MM.1S (cell line): Measurements from ENCODE around the gene BLOC1S4.

Source experiments
- EZH2 ChIP-seq: fragments of 300-600 bp; sonication (generic); optimal IDR thresholded peaks from 2 replicates; pipeline ENCODE3; 2017; ENCODE audit warnings: low read depth, mild to moderate bottlenecking, antibody characterized with exemption, low read length, mixed read lengths
- EZH2phosphoT487 ChIP-seq: fragments of 300-600 bp; sonication (generic); IDR thresholded peaks from 2 replicates; pipeline ENCODE4 v1.6.1; 2018; ENCODE audit warnings: antibody characterized with exemption, low read length
- TF ChIP-seq, protein P1 (sequence below): fragments of 300-600 bp; sonication (generic); IDR thresholded peaks from 2 replicates; pipeline ENCODE4 v1.5.1; 2016; ENCODE audit warnings: antibody characterized with exemption, low read length, mixed read lengths

DNA sequence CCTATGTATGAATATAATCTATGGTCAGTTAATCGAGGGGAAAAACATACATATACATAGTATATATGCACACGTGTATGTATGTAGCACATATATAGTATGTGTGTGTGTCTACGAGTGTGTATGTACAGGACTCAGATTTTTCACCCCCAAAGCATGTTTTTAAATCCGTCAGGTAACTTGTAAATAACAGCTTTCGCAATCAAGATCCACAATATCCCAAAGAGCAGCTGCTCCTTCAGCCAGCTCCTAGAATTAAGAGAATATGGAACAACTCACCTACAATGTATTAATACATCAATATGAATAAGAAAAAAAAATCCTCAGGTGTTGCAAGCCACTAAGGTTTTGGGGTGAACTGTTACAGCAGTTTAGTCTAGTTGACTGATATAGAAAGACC, 9.8 kb upstream of the BLOC1S4 start:
- no peak for TF ChIP-seq EZH2
- TF ChIP-seq, protein P1, sequence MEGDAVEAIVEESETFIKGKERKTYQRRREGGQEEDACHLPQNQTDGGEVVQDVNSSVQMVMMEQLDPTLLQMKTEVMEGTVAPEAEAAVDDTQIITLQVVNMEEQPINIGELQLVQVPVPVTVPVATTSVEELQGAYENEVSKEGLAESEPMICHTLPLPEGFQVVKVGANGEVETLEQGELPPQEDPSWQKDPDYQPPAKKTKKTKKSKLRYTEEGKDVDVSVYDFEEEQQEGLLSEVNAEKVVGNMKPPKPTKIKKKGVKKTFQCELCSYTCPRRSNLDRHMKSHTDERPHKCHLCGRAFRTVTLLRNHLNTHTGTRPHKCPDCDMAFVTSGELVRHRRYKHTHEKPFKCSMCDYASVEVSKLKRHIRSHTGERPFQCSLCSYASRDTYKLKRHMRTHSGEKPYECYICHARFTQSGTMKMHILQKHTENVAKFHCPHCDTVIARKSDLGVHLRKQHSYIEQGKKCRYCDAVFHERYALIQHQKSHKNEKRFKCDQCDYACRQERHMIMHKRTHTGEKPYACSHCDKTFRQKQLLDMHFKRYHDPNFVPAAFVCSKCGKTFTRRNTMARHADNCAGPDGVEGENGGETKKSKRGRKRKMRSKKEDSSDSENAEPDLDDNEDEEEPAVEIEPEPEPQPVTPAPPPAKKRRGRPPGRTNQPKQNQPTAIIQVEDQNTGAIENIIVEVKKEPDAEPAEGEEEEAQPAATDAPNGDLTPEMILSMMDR, result no peak
- TF ChIP-seq EZH2phosphoT487, result no peak
